SK-N-SH (cell line): ENCODE measurements around the gene NAA10. TPM values are rescaled to one million over a fixed set of nuclear protein-coding genes. Genes with fewer than 3 reads are reported as not detected.

ENCODE experiments used
- CTCF ChIA-PET: fragments of 300-600, 350-600 bp; formaldehyde crosslinking; extraction: SDS; loops from one replicate; lab custom pipeline; 2021; lab: Yijun Ruan, JAX
- POLR2A ChIA-PET: fragments of 350-600 bp; sonication (Branson Sonifier 250); formaldehyde crosslinking; extraction: SDS; loops from one replicate; lab custom pipeline; 2020; ENCODE audit warnings: antibody characterized with exemption, inconsistent platforms; lab: Yijun Ruan, JAX
- DNase-seq: peaks from one replicate; pipeline ENCODE4 v3.0.0; 2012
- H2AFZ ChIP-seq: fragments of 200-600 bp; sonication (generic); 2 replicates; pipeline ENCODE4 v1.8.1; 2016; ENCODE audit warnings: antibody characterized with exemption, mild to moderate bottlenecking, low read depth
- H3F3A ChIP-seq: fragments of 200-600 bp; sonication (generic); replicated peaks from 2 replicates; pipeline ENCODE3; 2016; ENCODE audit warnings: antibody characterized with exemption, mild to moderate bottlenecking; ENCODE audit not compliant: insufficient read depth
- H3K27ac ChIP-seq, 2 experiments: fragments of 200-500 bp in 1 of 2; fragments of 200-600 bp in 1 of 2; sonication (Bioruptor generic) in 1 of 2; sonication (generic), shearing (Covaris generic) in 1 of 2; 2 replicates each; pipeline versions ENCODE4 v1.5.1 to v1.6.1; 2014 to 2016; ENCODE audit warnings: low read depth in 2 of 2, inconsistent platforms in 1 of 2, low read length in 1 of 2, mild to moderate bottlenecking in 1 of 2, mixed read lengths in 1 of 2
- H3K27me3 ChIP-seq: fragments of 200-600 bp; sonication (generic), shearing (Covaris generic); 2 replicates; pipeline ENCODE4 v1.6.1; 2016; ENCODE audit warnings: mixed run types; ENCODE audit not compliant: insufficient read depth
- H3K36me3 ChIP-seq, 2 experiments: fragments of 200-500 bp in 1 of 2; fragments of 200-600 bp in 1 of 2; sonication (Bioruptor generic) in 1 of 2; sonication (generic) in 1 of 2; replicated peaks in 1 of 2; 2 replicates each; pipeline versions ENCODE3 to v1.5.1; 2014 to 2016; ENCODE audit warnings: low read length in 1 of 2, mild to moderate bottlenecking in 1 of 2; ENCODE audit not compliant: insufficient read depth in 2 of 2, control insufficient read depth in 1 of 2
- H3K4me1 ChIP-seq, 2 experiments: fragments of 200-500 bp in 1 of 2; fragments of 200-600 bp in 1 of 2; sonication (Bioruptor generic) in 1 of 2; sonication (generic), shearing (Covaris generic) in 1 of 2; 2 replicates each; pipeline versions ENCODE4 v1.5.1 to v1.6.1; 2014 to 2016; ENCODE audit warnings: low read depth in 1 of 2, low read length in 1 of 2, mixed run types in 1 of 2; ENCODE audit not compliant: insufficient read depth in 2 of 2, control insufficient read depth in 1 of 2
- H3K4me2 ChIP-seq: fragments of 200-600 bp; sonication (generic), shearing (Covaris generic); 2 replicates; pipeline ENCODE4 v1.6.1; 2017; ENCODE audit warnings: mixed run types
- H3K4me3 ChIP-seq, 2 experiments: fragments of 200-500 bp in 1 of 2; fragments of 200-600 bp in 1 of 2; sonication (Bioruptor generic) in 1 of 2; sonication (generic), shearing (Covaris generic) in 1 of 2; 2 replicates each; pipeline versions ENCODE4 v1.5.1 to v1.8.1; 2014 to 2016; ENCODE audit warnings: low read depth in 2 of 2, inconsistent platforms in 1 of 2, low read length in 1 of 2, mild to moderate bottlenecking in 1 of 2, mixed read lengths in 1 of 2, moderate library complexity in 1 of 2
- H3K79me2 ChIP-seq: fragments of 200-600 bp; sonication (generic); 2 replicates; pipeline ENCODE4 v1.8.1; 2017; ENCODE audit warnings: mild to moderate bottlenecking; ENCODE audit not compliant: insufficient read depth
- H3K9ac ChIP-seq: fragments of 200-600 bp; sonication (generic); 2 replicates; pipeline ENCODE4 v1.6.1; 2017; ENCODE audit warnings: mixed run types
- H3K9me2 ChIP-seq: fragments of 200-600 bp; sonication (generic); 2 replicates; pipeline ENCODE4 v1.6.1; 2017; ENCODE audit warnings: mixed run types
- H3K9me3 ChIP-seq: fragments of 200-600 bp; sonication (generic); 2 replicates; pipeline ENCODE4 v1.6.1; 2017; ENCODE audit warnings: mixed run types, mild to moderate bottlenecking, moderate library complexity
- H4K20me1 ChIP-seq: fragments of 200-600 bp; sonication (generic); 2 replicates; pipeline ENCODE4 v1.6.1; 2017; ENCODE audit warnings: mild to moderate bottlenecking, mixed run types; ENCODE audit not compliant: insufficient read depth
- CHD2 ChIP-seq: fragments of 150-350 bp; IDR thresholded peaks from 2 replicates; pipeline ENCODE4 v1.6.1; 2018; ENCODE audit warnings: low read length; ENCODE audit not compliant: partially characterized antibody
- CTCF ChIP-seq: fragments of 200-600 bp; sonication (generic); IDR thresholded peaks from 2 replicates; pipeline ENCODE4 v1.6.1; 2017; ENCODE audit warnings: antibody characterized with exemption, mild to moderate bottlenecking, moderate library complexity
- ELF1 ChIP-seq: IDR thresholded peaks from 2 replicates; pipeline ENCODE4 v1.4.0; 2012
- EP300 ChIP-seq, 2 experiments: IDR thresholded peaks; 2 replicates each; pipeline versions ENCODE4 v1.4.0 to v1.6.1; 2012; ENCODE audit warnings: borderline replicate concordance in 1 of 2, low read depth in 1 of 2, low read length in 1 of 2
- EZH2phosphoT487 ChIP-seq: fragments of 200-600 bp; sonication (generic); IDR thresholded peaks from 2 replicates; pipeline ENCODE4 v1.6.1; 2017; ENCODE audit warnings: low read depth, mixed run types, mild to moderate bottlenecking, antibody characterized with exemption, moderate library complexity, borderline replicate concordance
- FOXM1 ChIP-seq: IDR thresholded peaks from 2 replicates; pipeline ENCODE4 v1.4.0; 2012; ENCODE audit warnings: low read depth, mild to moderate bottlenecking
- GABPA ChIP-seq: IDR thresholded peaks from 2 replicates; pipeline ENCODE4 v1.4.0; 2012; ENCODE audit warnings: low read depth, mild to moderate bottlenecking
- GATA2 ChIP-seq: sonication (generic); formaldehyde crosslinking; IDR thresholded peaks from 2 replicates; pipeline ENCODE4 v1.5.0; 2020; ENCODE audit warnings: mild to moderate bottlenecking, missing genetic modification reagents
- MEF2A ChIP-seq: IDR thresholded peaks from 2 replicates; pipeline ENCODE4 v1.4.0; 2012; ENCODE audit warnings: low read depth, borderline replicate concordance
- MXI1 ChIP-seq: IDR thresholded peaks from 2 replicates; pipeline ENCODE4 v1.6.1; 2012; ENCODE audit warnings: mild to moderate bottlenecking, low read depth, low read length, improper control_type of control experiment
- NFIC ChIP-seq: IDR thresholded peaks from 2 replicates; pipeline ENCODE4 v1.4.0; 2012; ENCODE audit warnings: borderline replicate concordance
- NRF1 ChIP-seq: IDR thresholded peaks from 2 replicates; pipeline ENCODE4 v1.6.1; 2012; ENCODE audit warnings: low read depth, mild to moderate bottlenecking, low read length
- RCOR1 ChIP-seq: fragments of 150-350 bp; IDR thresholded peaks from 2 replicates; pipeline ENCODE4 v1.6.1; 2017; ENCODE audit warnings: antibody characterized with exemption, low read length
- RFX5 ChIP-seq: IDR thresholded peaks from 2 replicates; pipeline ENCODE4 v1.6.1; 2012; ENCODE audit warnings: mild to moderate bottlenecking, improper control_type of control experiment, low read length
- RXRA ChIP-seq: IDR thresholded peaks from 2 replicates; pipeline ENCODE4 v1.4.0; 2012; ENCODE audit warnings: low read depth, mild to moderate bottlenecking, borderline replicate concordance
- SMC3 ChIP-seq: IDR thresholded peaks from 2 replicates; pipeline ENCODE4 v1.6.1; 2012; ENCODE audit warnings: low read depth, low read length, improper control_type of control experiment
- YY1 ChIP-seq: IDR thresholded peaks from 2 replicates; pipeline ENCODE4 v1.4.0; 2012; ENCODE audit warnings: low read depth, mild to moderate bottlenecking
- WGBS: methylation state at CpG from one replicate; pipeline ENCODE4 v1.1.6; 2017; ENCODE audit warnings: low lambda C conversion rate; 5-methylcytosine and 5-hydroxymethylcytosine counted together
- polyA plus RNA-seq, 3 experiments: library from polyadenylated mRNA; depleted of rRNA; stranded (reverse); fragments of >200 nt; gene quantifications; 2 replicates each; pipeline ENCODE4 v1.2.3, GENCODE V29; 2012

The NAA10 gene
- polyA plus RNA-seq, 1 of the 3 experiments (the other 2 are of a cell fraction): 229 TPM

DNA sequence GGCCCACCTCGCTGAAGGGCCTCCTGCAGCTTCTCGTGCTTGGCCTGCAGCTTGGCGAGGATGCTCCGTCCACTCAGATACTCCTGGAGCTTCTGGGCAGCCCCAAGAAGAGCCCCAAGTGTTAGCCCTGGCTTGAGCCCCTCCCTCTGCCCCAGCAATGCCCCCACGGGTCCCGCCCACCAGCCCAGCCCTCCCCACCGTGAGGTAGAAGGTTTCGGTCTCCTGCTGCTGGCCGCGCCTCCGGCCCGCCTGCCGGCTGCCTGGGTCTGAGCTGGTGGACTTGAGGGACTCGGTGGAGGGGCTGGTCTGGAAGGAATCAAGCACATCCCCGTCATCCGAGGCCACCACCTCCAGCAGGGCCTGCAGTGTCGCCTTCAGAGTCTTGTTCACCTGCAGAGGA, 21.6 kb downstream of the NAA10 start:
- Histone ChIP-seq H3K27me3 (peaks cover 59% of the 10 kb centered on the region), H4K20me1 (no peaks in the 10 kb centered on the region; the same call in 1 of the 2 replicates), H3K4me2 (no peak overlapping the region), H3K4me1 (no peaks in the 10 kb centered on the region; a peak in 1 of 4 replicates), H3K79me2 (no peaks in the 10 kb centered on the region), H2AFZ (no peak overlapping the region), H3K36me3 (no peaks in the 10 kb centered on the region), H3K9me3 (no peaks in the 10 kb centered on the region), H3F3A (no peaks in the 10 kb centered on the region), H3K27ac (no peak overlapping the region), H3K9ac (no peak overlapping the region)
- 30% methylated on average over 2 of the region's 17 CpGs for WGBS
- CTCF ChIA-PET: interaction anchor here (0.8 to 9.3 kb wide), 4 partner anchors 9 to 36 kb away, joined by 3 to 130 read pairs (median 4); partner anchors contain the start of genes ARHGAP4 and AVPR2
- DNase-seq: no peak
- no peak for TF ChIP-seq GATA2 (CRISPR knock-in tag)
- no peak for TF ChIP-seq CTCF
- TF ChIP-seq MXI1: no peak
- TF ChIP-seq NRF1: no peak
- TF ChIP-seq, all 33 proteins: peak for 0
- Histone ChIP-seq H3K4me3 (no peak overlapping the region), H3K9me2 (no peaks in the 10 kb centered on the region)
- POLR2A ChIA-PET: no interaction called here

DNA sequence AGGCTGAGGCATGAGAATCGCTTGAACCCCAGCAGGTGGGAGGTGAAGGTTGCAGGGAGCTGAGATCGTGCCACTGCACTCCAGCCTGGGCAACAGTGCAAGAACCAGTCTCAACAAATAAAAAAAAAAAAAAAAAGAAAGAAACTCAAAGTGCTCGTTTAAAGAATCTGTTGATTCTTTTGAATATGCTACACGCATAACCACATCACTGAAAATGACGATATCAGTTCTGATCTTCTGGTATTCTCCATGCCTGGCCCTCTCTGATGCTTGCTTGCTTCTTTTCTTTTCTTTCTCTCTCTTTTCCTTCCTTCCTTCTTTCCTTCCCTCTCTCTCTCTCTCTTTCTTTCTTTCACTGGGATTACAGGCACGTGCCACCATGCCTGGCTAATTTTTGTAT, 23.0 kb downstream of the NAA10 start:
- no peaks in the 10 kb centered on the region for H3K79me2 ChIP-seq
- H3K27me3 ChIP-seq: peaks cover 63% of the 10 kb centered on the region
- no peaks in the 10 kb centered on the region for H3F3A ChIP-seq
- no peaks in the 10 kb centered on the region for H3K36me3 ChIP-seq
- ChIA-PET CTCF (interaction anchor here (1.0 to 9.3 kb wide), 8 partner anchors 11 to 148 kb away, joined by 3 to 130 read pairs (median 5); partner anchors contain the start of genes ARHGAP4 and PLXNB3), POLR2A (interaction anchor here (0.8 to 2.0 kb wide), 2 partner anchors 10 to 11 kb away, joined by 4 to 9 read pairs; no protein-coding TSS in a partner anchor)
- H3K4me3 ChIP-seq: no peak overlapping the region
- no peak for DNase-seq
- 38% methylated on average over 6 of the region's 6 CpGs for WGBS
- H3K4me2 ChIP-seq: no peak overlapping the region
- H3K9me3 ChIP-seq: no peaks in the 10 kb centered on the region
- no peaks in the 10 kb centered on the region; a peak in 1 of 4 replicates for H3K4me1 ChIP-seq
- H3K27ac ChIP-seq: no peak overlapping the region
- no peak overlapping the region for H2AFZ ChIP-seq
- H3K9me2 ChIP-seq: no peaks in the 10 kb centered on the region
- no peaks in the 10 kb centered on the region; the same call in 1 of the 2 replicates for H4K20me1 ChIP-seq
- TF ChIP-seq EZH2phosphoT487: no peak
- no peak for TF ChIP-seq RFX5
- no peak for TF ChIP-seq SMC3
- no peak for TF ChIP-seq GABPA
- TF ChIP-seq MXI1: no peak
- TF ChIP-seq MEF2A: no peak
- no peak overlapping the region for H3K9ac ChIP-seq

- no peak overlapping the region for H3K27ac ChIP-seq
- H2AFZ ChIP-seq: no peak overlapping the region
- no peaks in the 10 kb centered on the region for H3F3A ChIP-seq
- H4K20me1 ChIP-seq: no peaks in the 10 kb centered on the region; the same call in 1 of the 2 replicates
- H3K9ac ChIP-seq: no peak overlapping the region
- H3K4me2 ChIP-seq: no peak overlapping the region
- H3K36me3 ChIP-seq: no peaks in the 10 kb centered on the region
- TF ChIP-seq RXRA (no peak), CHD2 (no peak), RCOR1 (no peak), GABPA (no peak), ELF1 (no peak), YY1 (no peak), RFX5 (no peak), EP300 (IDR thresholded peaks at IDR 0.05; ENCODE audit: borderline replicate concordance in 1 of 2, low read depth in 1 of 2, low read length in 1 of 2) (no peak), NFIC (no peak), FOXM1 (no peak)
- H3K9me2 ChIP-seq: no peaks in the 10 kb centered on the region
- WGBS: 20% methylated on average over 1 of the region's 22 CpGs
- peaks cover 76% of the 10 kb centered on the region for H3K27me3 ChIP-seq
- peaks cover 0 to 3% of the 10 kb centered on the region in 2 experiments; a peak in 1 of 4 replicates for H3K4me1 ChIP-seq
- no peaks in the 10 kb centered on the region for H3K79me2 ChIP-seq
- H3K9me3 ChIP-seq: no peaks in the 10 kb centered on the region
- CTCF ChIA-PET: interaction anchor here (0.8 to 9.3 kb wide), 10 partner anchors 10 to 969 kb away, joined by 3 to 130 read pairs (median 4); partner anchors contain the start of genes ARHGAP4, IDH3G, PLXNB3 and SSR4
- DNase-seq: no peak
- no peak overlapping the region for H3K4me3 ChIP-seq
- POLR2A ChIA-PET: interaction anchor here (1.0 to 2.0 kb wide), 2 partner anchors 11 to 16 kb away, joined by 3 to 9 read pairs; partner anchors contain the start of gene ARHGAP4
Measured at GRCh38 chrX:153910446-153910845, 24.4 kb downstream of the NAA10 start.
